ENCODE measurements around the gene GPHA2. TPM values are rescaled to one million over a fixed set of nuclear protein-coding genes. Genes with fewer than 3 reads are reported as not detected.
A peak's percentile ranks its signal among the peaks of the same experiment; 100 is the strongest.

Gene GPHA2
- total and polyA plus RNA-seq, 2 of the 13 experiments (the other 11 are each of a cell fraction or from before 2014, with no cell fraction given), result 13.0 to 19.1 TPM

DNA sequence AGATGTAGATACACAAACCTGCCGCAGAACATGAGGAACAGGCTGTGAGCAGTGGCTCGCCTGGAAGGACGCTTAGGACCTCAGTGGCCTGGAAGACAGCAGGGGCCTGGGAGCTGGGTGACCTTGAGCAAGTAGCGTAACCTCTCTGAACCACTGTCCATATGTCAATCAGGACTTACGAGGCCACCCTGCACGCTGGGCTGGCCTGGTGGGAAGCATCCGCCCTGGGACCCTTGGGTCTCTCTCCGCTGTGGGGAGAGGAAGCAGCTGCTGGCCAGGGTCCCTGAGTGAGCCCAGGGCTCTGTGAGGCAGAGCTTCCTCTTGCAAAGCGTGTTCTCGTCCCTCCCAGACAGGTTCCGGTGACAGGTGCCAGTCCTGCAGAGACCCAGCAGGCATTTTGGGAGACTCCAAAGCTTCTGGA, 43.3 kb downstream of the GPHA2 start:
- intact Hi-C loops (cut with micrococcal nuclease; ENCODE audit: unreplicated experiment) (no loop called here), in situ Hi-C loops (cut with HindIII; ENCODE audit: extremely low pct_ligation_motif_present, low pct_unique_long_range_greater_than_20kb) (loop anchor here (5.0 kb wide), 2 partner anchors 45 to 105 kb away; no protein-coding TSS in a partner anchor)
- Histone ChIP-seq H3K27ac (ENCODE audit: extremely low read length, insufficient read depth, low read length) (peak overlapping the region; percentile 88), H3K27me3 (ENCODE audit: control insufficient read depth in 1 of 2, insufficient read depth in 2 of 2, low read length in 2 of 2) (no peaks in the 10 kb centered on the region; a peak in 1 of 5 replicates), H3K79me2 (ENCODE audit: insufficient read depth, low read length) (peaks cover 27% of the 10 kb centered on the region), H3K4me2 (ENCODE audit: low read depth, low read length) (peak overlapping the region; percentile 94), H4K20me1 (ENCODE audit: insufficient read depth, low read length) (peaks cover 10% of the 10 kb centered on the region; the same call in 1 of the 2 replicates), H3K9ac (ENCODE audit: insufficient read depth, low read depth, low read length) (peak overlapping the region; percentile 96), H3K9me3 (ENCODE audit: low read length) (no peaks in the 10 kb centered on the region), H3K36me3 (replicated peaks in 1 of 2; ENCODE audit: control insufficient read depth in 1 of 2, insufficient read depth in 2 of 2, low read length in 2 of 2) (peaks cover 4 to 5% of the 10 kb centered on the region in 2 experiments; a peak in 2 of 5 replicates), H3K4me1 (ENCODE audit: insufficient read depth, low read length) (peaks cover 64% of the 10 kb centered on the region), H2AFZ (ENCODE audit: low read length) (no peak overlapping the region), H3K4me3 (replicated peaks in 1 of 3; ENCODE audit: insufficient read depth in 1 of 3, low read depth in 2 of 3, low read length in 3 of 3) (peak overlapping the region; percentile 80 to 96 (median 95))
- FAIRE-seq (no peak), DNase-seq (ENCODE audit: low spot score) (no peak), ATAC-seq (no peak)
- no TSS peak for BruUV-seq (replicated peaks)
- CTCF ChIA-PET (ENCODE audit: low intra/inter-chr PET ratio, low total read pairs), result interaction anchor here (3.9 kb wide), 1 partner anchor 45 kb away, joined by 72 read pairs; no protein-coding TSS in a partner anchor
- WGBS (ENCODE audit: low lambda C conversion rate), result 12% methylated on average over 6 of the region's 11 CpGs
- POLR2A ChIA-PET, result interaction anchor here (0.8 to 11.5 kb wide), 12 partner anchors 9 to 243 kb away, joined by 3 to 132 read pairs (median 6); partner anchors contain the start of genes ARL2, BATF2, CDC42BPG and EHD1
- TF ChIP-seq ZNF34 (CRISPR knock-in tag; IDR thresholded peaks at IDR 0.05; ENCODE audit: borderline replicate concordance) (0 out of 2 replicates have a peak, but pooled peaks have one; percentile 3), CBX2 (IDR thresholded peaks at IDR 0.05; ENCODE audit: low read depth, low read length) (no peak), CBX2 (CRISPR knock-in tag; IDR thresholded peaks at IDR 0.05; ENCODE audit: low read depth) (no peak), MAFK (conservative IDR thresholded peaks at IDR 0.05 in 1 of 2, IDR thresholded peaks at IDR 0.05 in 1 of 2; ENCODE audit: low read length in 2 of 2) (no peak), CHD4 (IDR thresholded peaks at IDR 0.05; ENCODE audit: borderline replicate concordance, low read length) (no peak), RCOR2 (CRISPR knock-in tag; IDR thresholded peaks at IDR 0.05) (peak; percentile 31; the same call in 1 of the 2 replicates), ZMYM3 (CRISPR knock-in tag; IDR thresholded peaks at IDR 0.05) (peak; percentile 82), CAMTA2 (CRISPR knock-in tag; IDR thresholded peaks at IDR 0.05; ENCODE audit: borderline replicate concordance) (0 out of 2 replicates have a peak, but pooled peaks have one; percentile 11), ZNF496 (CRISPR knock-in tag; IDR thresholded peaks at IDR 0.05; ENCODE audit: insufficient replicate concordance) (no peak), HDAC2 (CRISPR knock-in tag; IDR thresholded peaks at IDR 0.05) (no peak), RBM39 (IDR thresholded peaks at IDR 0.05; ENCODE audit: low read depth, low read length, poor library complexity, severe bottlenecking) (no peak), SMARCE1 (IDR thresholded peaks at IDR 0.05; ENCODE audit: borderline replicate concordance) (no peak), E2F5 (CRISPR knock-in tag; conservative IDR thresholded peaks at IDR 0.05) (no peak), GTF3A (CRISPR knock-in tag; conservative IDR thresholded peaks at IDR 0.05) (no peak), ZNF720 (CRISPR knock-in tag; IDR thresholded peaks at IDR 0.05) (no peak), ZBTB3 (CRISPR knock-in tag; IDR thresholded peaks at IDR 0.05; ENCODE audit: borderline replicate concordance, low read depth) (no peak), RBM22 (optimal IDR thresholded peaks at IDR 0.05; ENCODE audit: low read length) (peak; percentile 24), ZNF790 (CRISPR knock-in tag; IDR thresholded peaks at IDR 0.05; ENCODE audit: borderline replicate concordance) (0 out of 2 replicates have a peak, but pooled peaks have one; percentile 8), ARID2 (CRISPR knock-in tag; IDR thresholded peaks at IDR 0.05; ENCODE audit: borderline replicate concordance) (no peak), ZNF781 (CRISPR knock-in tag; IDR thresholded peaks at IDR 0.05; ENCODE audit: borderline replicate concordance, not compliant biosample characterization) (peak; percentile 9), U2AF1 (optimal IDR thresholded peaks at IDR 0.05; ENCODE audit: low read depth, low read length) (no peak), ZSCAN21 (CRISPR knock-in tag; IDR thresholded peaks at IDR 0.05; ENCODE audit: borderline replicate concordance) (no peak)
- TF ChIP-seq, protein P1, sequence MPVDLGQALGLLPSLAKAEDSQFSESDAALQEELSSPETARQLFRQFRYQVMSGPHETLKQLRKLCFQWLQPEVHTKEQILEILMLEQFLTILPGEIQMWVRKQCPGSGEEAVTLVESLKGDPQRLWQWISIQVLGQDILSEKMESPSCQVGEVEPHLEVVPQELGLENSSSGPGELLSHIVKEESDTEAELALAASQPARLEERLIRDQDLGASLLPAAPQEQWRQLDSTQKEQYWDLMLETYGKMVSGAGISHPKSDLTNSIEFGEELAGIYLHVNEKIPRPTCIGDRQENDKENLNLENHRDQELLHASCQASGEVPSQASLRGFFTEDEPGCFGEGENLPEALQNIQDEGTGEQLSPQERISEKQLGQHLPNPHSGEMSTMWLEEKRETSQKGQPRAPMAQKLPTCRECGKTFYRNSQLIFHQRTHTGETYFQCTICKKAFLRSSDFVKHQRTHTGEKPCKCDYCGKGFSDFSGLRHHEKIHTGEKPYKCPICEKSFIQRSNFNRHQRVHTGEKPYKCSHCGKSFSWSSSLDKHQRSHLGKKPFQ (CRISPR knock-in tag; IDR thresholded peaks at IDR 0.05; ENCODE audit: insufficient replicate concordance), result peak; percentile 46

Data from HepG2 (cell line).